ENCODE data around the gene C7orf25. TPM values are rescaled to one million over a fixed set of nuclear protein-coding genes. Genes with fewer than 3 reads are reported as not detected.

Gene C7orf25
- total and polyA plus RNA-seq, 2 donors from 2014 or later = 2.4 to 6.6 TPM

- H3K9me3 ChIP-seq (ENCODE audit: control insufficient read depth in 2 of 3, insufficient read depth in 1 of 3, low read length in 3 of 3) = no peaks in the 10 kb centered on the region
- intact Hi-C loops (cut with DNase I) = no loop called here
- H3K9ac ChIP-seq (ENCODE audit: low read length in 3 of 3) = no peak overlapping the region
- FAIRE-seq (no peak), DNase-seq (no peak)
- H3K27ac ChIP-seq (ENCODE audit: low read depth in 2 of 2, low read length in 2 of 2) = no peak overlapping the region
- no peak overlapping the region for H3K4me3 ChIP-seq (ENCODE audit: low read length in 3 of 3)
- no peaks in the 10 kb centered on the region for H3K36me3 ChIP-seq (ENCODE audit: control insufficient read depth in 2 of 3, insufficient read depth in 3 of 3, low read length in 3 of 3)
- no peaks in the 10 kb centered on the region for H3K27me3 ChIP-seq (ENCODE audit: control insufficient read depth, insufficient read depth, low read length)
- no peak for TF ChIP-seq CTCF (IDR thresholded peaks at IDR 0.05; ENCODE audit: borderline replicate concordance, extremely low read depth, insufficient read depth)
- H3K4me1 ChIP-seq (ENCODE audit: control insufficient read depth in 2 of 3, insufficient read depth in 2 of 3, low read depth in 1 of 3, low read length in 3 of 3) = no peaks in the 10 kb centered on the region
Measured at GRCh38 chr7:42959549-42959948, 47.7 kb upstream of the C7orf25 start.

- no peaks in the 10 kb centered on the region for H3K27me3 ChIP-seq (ENCODE audit: control insufficient read depth, insufficient read depth, low read length)
- FAIRE-seq (no peak), DNase-seq (no peak)
- H3K4me3 ChIP-seq (ENCODE audit: low read length in 3 of 3) = no peak overlapping the region
- no peak overlapping the region for H3K9ac ChIP-seq (ENCODE audit: low read length in 3 of 3)
- intact Hi-C loops (cut with DNase I) = no loop called here
- H3K27ac ChIP-seq (ENCODE audit: low read depth in 2 of 2, low read length in 2 of 2) = no peak overlapping the region
- H3K9me3 ChIP-seq (ENCODE audit: control insufficient read depth in 2 of 3, insufficient read depth in 1 of 3, low read length in 3 of 3) = no peaks in the 10 kb centered on the region
- no peaks in the 10 kb centered on the region for H3K36me3 ChIP-seq (ENCODE audit: control insufficient read depth in 2 of 3, insufficient read depth in 3 of 3, low read length in 3 of 3)
- no peaks in the 10 kb centered on the region for H3K4me1 ChIP-seq (ENCODE audit: control insufficient read depth in 2 of 3, insufficient read depth in 2 of 3, low read depth in 1 of 3, low read length in 3 of 3)
- no peak for TF ChIP-seq CTCF (IDR thresholded peaks at IDR 0.05; ENCODE audit: borderline replicate concordance, extremely low read depth, insufficient read depth)
Measured at GRCh38 chr7:42956062-42956461, 44.2 kb upstream of the C7orf25 start.

GRCh38 chr7:42953994-42954393 is 42.1 kb upstream of the C7orf25 start:
- no peaks in the 10 kb centered on the region for H3K27me3 ChIP-seq (ENCODE audit: control insufficient read depth, insufficient read depth, low read length)
- TF ChIP-seq CTCF (IDR thresholded peaks at IDR 0.05; ENCODE audit: borderline replicate concordance, extremely low read depth, insufficient read depth) = no peak
- H3K9ac ChIP-seq (ENCODE audit: low read length in 3 of 3) = no peak overlapping the region
- no peak overlapping the region for H3K27ac ChIP-seq (ENCODE audit: low read depth in 2 of 2, low read length in 2 of 2)
- H3K9me3 ChIP-seq (ENCODE audit: control insufficient read depth in 2 of 3, insufficient read depth in 1 of 3, low read length in 3 of 3) = no peaks in the 10 kb centered on the region
- no peaks in the 10 kb centered on the region for H3K4me1 ChIP-seq (ENCODE audit: control insufficient read depth in 2 of 3, insufficient read depth in 2 of 3, low read depth in 1 of 3, low read length in 3 of 3)
- H3K36me3 ChIP-seq (ENCODE audit: control insufficient read depth in 2 of 3, insufficient read depth in 3 of 3, low read length in 3 of 3) = no peaks in the 10 kb centered on the region
- FAIRE-seq (no peak), DNase-seq (no peak)
- H3K4me3 ChIP-seq (ENCODE audit: low read length in 3 of 3) = no peak overlapping the region
- intact Hi-C loops (cut with DNase I) = no loop called here

GRCh38 chr7:42952328-42952727 is 40.5 kb upstream of the C7orf25 start:
- no peak overlapping the region for H3K9ac ChIP-seq (ENCODE audit: low read length in 3 of 3)
- H3K36me3 ChIP-seq (ENCODE audit: control insufficient read depth in 2 of 3, insufficient read depth in 3 of 3, low read length in 3 of 3) = no peaks in the 10 kb centered on the region
- FAIRE-seq (no peak), DNase-seq (no peak)
- no peak overlapping the region for H3K27ac ChIP-seq (ENCODE audit: low read depth in 2 of 2, low read length in 2 of 2)
- no peaks in the 10 kb centered on the region for H3K9me3 ChIP-seq (ENCODE audit: control insufficient read depth in 2 of 3, insufficient read depth in 1 of 3, low read length in 3 of 3)
- intact Hi-C loops (cut with DNase I) = no loop called here
- H3K27me3 ChIP-seq (ENCODE audit: control insufficient read depth, insufficient read depth, low read length) = no peaks in the 10 kb centered on the region
- no peak overlapping the region for H3K4me3 ChIP-seq (ENCODE audit: low read length in 3 of 3)
- TF ChIP-seq CTCF (IDR thresholded peaks at IDR 0.05; ENCODE audit: borderline replicate concordance, extremely low read depth, insufficient read depth) = no peak
- H3K4me1 ChIP-seq (ENCODE audit: control insufficient read depth in 2 of 3, insufficient read depth in 2 of 3, low read depth in 1 of 3, low read length in 3 of 3) = no peaks in the 10 kb centered on the region
